ENCODE data around the gene CLTCL1. TPM values are rescaled to one million over a fixed set of nuclear protein-coding genes. Genes with fewer than 3 reads are reported as not detected.

The CLTCL1 gene
- polyA plus RNA-seq, 1 donor (not counting 4 experiments of a cell fraction or from before 2014, with no cell fraction given): 12.4 TPM

DNA sequence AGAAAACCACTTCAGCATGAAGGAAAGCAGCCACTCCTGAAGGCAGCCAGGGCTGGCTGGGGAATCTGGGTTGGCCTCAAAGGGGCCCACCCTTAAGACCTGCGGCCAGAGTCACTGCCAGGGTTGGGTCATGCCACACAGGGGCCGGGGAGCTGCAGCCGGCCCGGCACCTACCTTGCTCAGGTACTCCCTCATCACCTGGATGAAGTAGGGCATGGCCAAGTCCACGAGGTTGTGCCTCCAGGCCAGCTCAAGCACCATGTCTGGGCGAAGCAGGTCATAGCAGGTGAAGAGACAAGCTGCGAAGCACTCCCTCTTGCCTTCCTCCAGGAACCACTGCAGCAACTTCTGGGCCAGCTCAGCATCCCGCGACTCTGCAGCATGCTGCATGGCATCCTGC is 108.3 kb downstream of the CLTCL1 start:
- Histone ChIP-seq H4K20me1 (ENCODE audit: control insufficient read depth, extremely low read depth, insufficient read depth, low read length) (peaks cover 5% of the 10 kb centered on the region), H3K27ac (ENCODE audit: control insufficient read depth, insufficient read depth, low read length) (no peak overlapping the region), H3K79me2 (ENCODE audit: control insufficient read depth, insufficient read depth, low read length) (no peaks in the 10 kb centered on the region), H3K9me3 (ENCODE audit: control insufficient read depth, low read depth, low read length) (no peaks in the 10 kb centered on the region), H3K9ac (ENCODE audit: control insufficient read depth, extremely low read depth, insufficient read depth, low read length) (no peak overlapping the region), H3K27me3 (ENCODE audit: control insufficient read depth, extremely low read depth, insufficient read depth, low read length) (no peaks in the 10 kb centered on the region), H3K9me1 (ENCODE audit: control insufficient read depth, extremely low read depth, insufficient read depth, low read length) (no peaks in the 10 kb centered on the region), H3K4me1 (ENCODE audit: control insufficient read depth, extremely low read depth, insufficient read depth, low read length) (peaks cover 3% of the 10 kb centered on the region), H3K36me3 (ENCODE audit: control insufficient read depth in 2 of 2, extremely low read depth in 1 of 2, insufficient read depth in 2 of 2, low read length in 2 of 2) (peaks cover 4 to 7% of the 10 kb centered on the region in 2 experiments), H2AFZ (ENCODE audit: control insufficient read depth, low read length) (no peak overlapping the region), H3K4me2 (ENCODE audit: control insufficient read depth, extremely low read depth, insufficient read depth, low read depth, low read length) (no peak overlapping the region), H3K4me3 (ENCODE audit: control insufficient read depth in 2 of 3, extremely low read depth in 1 of 3, insufficient read depth in 2 of 3, low read depth in 1 of 3, low read length in 3 of 3) (no peak overlapping the region)
- dilution Hi-C loops (cut with MboI; ENCODE audit: extremely low pct_ligation_motif_present, low sequenced_read_pairs): no loop called here
- no peak for TF ChIP-seq EZH2 (IDR thresholded peaks at IDR 0.05; ENCODE audit: low read length)
- no peak for TF ChIP-seq CTCF (optimal IDR thresholded peaks at IDR 0.05 in 1 of 3, IDR thresholded peaks at IDR 0.05 in 1 of 3, conservative IDR thresholded peaks at IDR 0.05 in 1 of 3; ENCODE audit: extremely low read depth in 1 of 3, insufficient read depth in 2 of 3, low read length in 3 of 3)
- no peak for DNase-seq (ENCODE audit: low read depth, low spot score)
- FAIRE-seq: no peak

- no peaks in the 10 kb centered on the region for H3K9me1 ChIP-seq (ENCODE audit: control insufficient read depth, extremely low read depth, insufficient read depth, low read length)
- peaks cover 4% of the 10 kb centered on the region for H3K4me1 ChIP-seq (ENCODE audit: control insufficient read depth, extremely low read depth, insufficient read depth, low read length)
- no peak overlapping the region for H2AFZ ChIP-seq (ENCODE audit: control insufficient read depth, low read length)
- H3K27ac ChIP-seq (ENCODE audit: control insufficient read depth, insufficient read depth, low read length): no peak overlapping the region
- no peak for FAIRE-seq
- H3K4me3 ChIP-seq (ENCODE audit: control insufficient read depth in 2 of 3, extremely low read depth in 1 of 3, insufficient read depth in 2 of 3, low read depth in 1 of 3, low read length in 3 of 3): no peak overlapping the region
- dilution Hi-C loops (cut with MboI; ENCODE audit: extremely low pct_ligation_motif_present, low sequenced_read_pairs): no loop called here
- no peak for DNase-seq (ENCODE audit: low read depth, low spot score)
- H3K9me3 ChIP-seq (ENCODE audit: control insufficient read depth, low read depth, low read length): no peaks in the 10 kb centered on the region
- H4K20me1 ChIP-seq (ENCODE audit: control insufficient read depth, extremely low read depth, insufficient read depth, low read length): peaks cover 5% of the 10 kb centered on the region
- H3K79me2 ChIP-seq (ENCODE audit: control insufficient read depth, insufficient read depth, low read length): peaks cover 3% of the 10 kb centered on the region
- no peak overlapping the region for H3K4me2 ChIP-seq (ENCODE audit: control insufficient read depth, extremely low read depth, insufficient read depth, low read depth, low read length)
- TF ChIP-seq CTCF (optimal IDR thresholded peaks at IDR 0.05 in 1 of 3, IDR thresholded peaks at IDR 0.05 in 1 of 3, conservative IDR thresholded peaks at IDR 0.05 in 1 of 3; ENCODE audit: extremely low read depth in 1 of 3, insufficient read depth in 2 of 3, low read length in 3 of 3) (no peak), EZH2 (IDR thresholded peaks at IDR 0.05; ENCODE audit: low read length) (no peak)
- H3K9ac ChIP-seq (ENCODE audit: control insufficient read depth, extremely low read depth, insufficient read depth, low read length): no peak overlapping the region
- H3K36me3 ChIP-seq (ENCODE audit: control insufficient read depth in 2 of 2, extremely low read depth in 1 of 2, insufficient read depth in 2 of 2, low read length in 2 of 2): peaks cover 3 to 4% of the 10 kb centered on the region in 2 experiments
- no peaks in the 10 kb centered on the region for H3K27me3 ChIP-seq (ENCODE audit: control insufficient read depth, extremely low read depth, insufficient read depth, low read length)
Measured at GRCh38 chr22:19182472-19183157, 108.9 kb downstream of the CLTCL1 start.
